ENCODE data around the gene DOCK8. TPM values are rescaled to one million over a fixed set of nuclear protein-coding genes. Genes with fewer than 3 reads are reported as not detected.
"Not testable (repeated sequence)": the region's sequence is repeated elsewhere in the genome, so short reads cannot be mapped to it uniquely, and the experiment has no call there.

DOCK8 gene
- total RNA-seq, 2 experiments from 2014 or later = 163 to 166 TPM

GRCh38 chr9:405341-405740 is 190.7 kb downstream of the DOCK8 start:
- Mint-ChIP-seq H3K4me1 (ENCODE audit: low read depth) (no peaks in the 10 kb centered on the region), H3K27ac (no peak overlapping the region), H3K4me3 (no peak overlapping the region), H3K9me3 (peaks cover 3% of the 10 kb centered on the region), H3K27me3 (no peaks in the 10 kb centered on the region), H3K36me3 (ENCODE audit: low read depth) (peaks cover 80% of the 10 kb centered on the region)
- TF ChIP-seq, protein P1, sequence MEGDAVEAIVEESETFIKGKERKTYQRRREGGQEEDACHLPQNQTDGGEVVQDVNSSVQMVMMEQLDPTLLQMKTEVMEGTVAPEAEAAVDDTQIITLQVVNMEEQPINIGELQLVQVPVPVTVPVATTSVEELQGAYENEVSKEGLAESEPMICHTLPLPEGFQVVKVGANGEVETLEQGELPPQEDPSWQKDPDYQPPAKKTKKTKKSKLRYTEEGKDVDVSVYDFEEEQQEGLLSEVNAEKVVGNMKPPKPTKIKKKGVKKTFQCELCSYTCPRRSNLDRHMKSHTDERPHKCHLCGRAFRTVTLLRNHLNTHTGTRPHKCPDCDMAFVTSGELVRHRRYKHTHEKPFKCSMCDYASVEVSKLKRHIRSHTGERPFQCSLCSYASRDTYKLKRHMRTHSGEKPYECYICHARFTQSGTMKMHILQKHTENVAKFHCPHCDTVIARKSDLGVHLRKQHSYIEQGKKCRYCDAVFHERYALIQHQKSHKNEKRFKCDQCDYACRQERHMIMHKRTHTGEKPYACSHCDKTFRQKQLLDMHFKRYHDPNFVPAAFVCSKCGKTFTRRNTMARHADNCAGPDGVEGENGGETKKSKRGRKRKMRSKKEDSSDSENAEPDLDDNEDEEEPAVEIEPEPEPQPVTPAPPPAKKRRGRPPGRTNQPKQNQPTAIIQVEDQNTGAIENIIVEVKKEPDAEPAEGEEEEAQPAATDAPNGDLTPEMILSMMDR (IDR thresholded peaks at IDR 0.05) = no peak
- no peak for DNase-seq
- ATAC-seq = no peak
- ChIA-PET CTCF (interaction anchor here (1.3 to 2.1 kb wide), 3 partner anchors 19 to 99 kb away, joined by 3 to 6 read pairs (median 3); no protein-coding TSS in a partner anchor), POLR2A (interaction anchor here (0.9 kb wide), 1 partner anchor 9 kb away, joined by 3 read pairs; no protein-coding TSS in a partner anchor)
- intact Hi-C loops (cut with micrococcal nuclease) = no loop called here

GRCh38 chr9:406886-407654 is 192.4 kb downstream of the DOCK8 start:
- intact Hi-C loops (cut with micrococcal nuclease) = no loop called here
- peaks cover 3% of the 10 kb centered on the region for H3K9me3 Mint-ChIP-seq
- H3K27ac Mint-ChIP-seq = no peak overlapping the region
- peaks cover 75% of the 10 kb centered on the region for H3K36me3 Mint-ChIP-seq (ENCODE audit: low read depth)
- no peak overlapping the region for H3K4me3 Mint-ChIP-seq
- CTCF ChIA-PET = interaction anchor here (1.3 kb wide), 1 partner anchor 101 kb away, joined by 3 read pairs; no protein-coding TSS in a partner anchor
- no peak for ATAC-seq
- DNase-seq = no peak
- H3K4me1 Mint-ChIP-seq (ENCODE audit: low read depth) = no peaks in the 10 kb centered on the region
- POLR2A ChIA-PET = no interaction called here
- TF ChIP-seq, protein P1 (IDR thresholded peaks at IDR 0.05) = no peak
- no peaks in the 10 kb centered on the region for H3K27me3 Mint-ChIP-seq

DNA sequence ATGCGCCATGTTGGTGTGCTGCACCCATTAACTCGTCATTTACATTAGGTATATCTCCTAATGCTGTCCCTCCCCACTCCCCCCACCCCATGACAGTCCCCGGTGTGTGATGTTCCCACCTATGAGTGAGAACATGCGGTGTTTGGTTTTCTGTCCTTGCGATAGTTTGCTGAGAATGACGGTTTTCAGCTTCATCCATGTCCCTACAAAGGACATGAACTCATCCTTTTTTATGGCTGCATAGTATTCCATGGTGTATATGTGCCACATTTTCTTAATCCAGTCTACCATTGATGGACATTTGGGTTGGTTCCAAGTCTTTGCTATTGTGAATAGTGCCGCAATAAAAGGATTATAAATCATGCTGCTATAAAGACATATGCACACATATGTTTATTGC is 195.0 kb downstream of the DOCK8 start:
- CTCF ChIA-PET; H3K27ac Mint-ChIP-seq; H3K27me3 Mint-ChIP-seq; ATAC-seq; H3K4me1 Mint-ChIP-seq (ENCODE audit: low read depth); DNase-seq; intact Hi-C loops (cut with micrococcal nuclease); POLR2A ChIA-PET; H3K4me3 Mint-ChIP-seq; H3K9me3 Mint-ChIP-seq: not testable (repeated sequence)
- H3K36me3 Mint-ChIP-seq (ENCODE audit: low read depth) = peaks cover 63% of the 10 kb centered on the region

DNA sequence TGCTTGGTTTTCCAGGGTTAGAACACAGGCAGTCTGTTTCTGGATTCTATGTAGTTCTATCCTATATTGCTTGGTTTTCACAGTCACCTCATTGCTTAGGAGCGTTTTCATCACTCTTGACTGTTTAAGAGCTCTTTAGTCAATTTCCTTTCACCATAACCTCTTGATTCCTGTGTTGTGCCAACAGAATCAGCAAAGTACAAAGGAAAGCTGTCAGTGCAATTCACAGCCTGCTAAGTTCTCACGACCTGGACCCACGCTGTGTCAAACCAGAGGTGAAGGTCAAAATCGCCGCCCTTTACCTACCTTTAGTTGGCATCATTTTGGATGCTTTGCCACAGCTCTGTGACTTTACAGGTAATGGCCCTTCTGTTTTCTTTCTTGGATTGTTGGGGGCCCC is 199.9 kb downstream of the DOCK8 start:
- DNase-seq (no peak), ATAC-seq (no peak)
- H3K4me3 Mint-ChIP-seq = no peak overlapping the region
- no peaks in the 10 kb centered on the region for H3K9me3 Mint-ChIP-seq
- intact Hi-C loops (cut with micrococcal nuclease) = no loop called here
- POLR2A ChIA-PET = no interaction called here
- no peaks in the 10 kb centered on the region for H3K27me3 Mint-ChIP-seq
- H3K27ac Mint-ChIP-seq = no peak overlapping the region
- peaks cover 38% of the 10 kb centered on the region for H3K36me3 Mint-ChIP-seq (ENCODE audit: low read depth)
- TF ChIP-seq, protein P1 (IDR thresholded peaks at IDR 0.05) = no peak
- CTCF ChIA-PET = interaction anchor here (1.3 kb wide), 1 partner anchor 10 kb away, joined by 3 read pairs; no protein-coding TSS in a partner anchor
- H3K4me1 Mint-ChIP-seq (ENCODE audit: low read depth) = no peaks in the 10 kb centered on the region

- H3K36me3 Mint-ChIP-seq (ENCODE audit: low read depth) = peaks cover 39% of the 10 kb centered on the region
- CTCF ChIA-PET = no interaction called here
- intact Hi-C loops (cut with micrococcal nuclease) = no loop called here
Measured at GRCh38 chr9:419571-420171, 205.0 kb downstream of the DOCK8 start.

More at GRCh38 chr9:419571-420171, 205.0 kb downstream of the DOCK8 start:
- no peak for DNase-seq
- H3K27ac Mint-ChIP-seq = no peak overlapping the region
- no peak for ATAC-seq
- no peaks in the 10 kb centered on the region for H3K27me3 Mint-ChIP-seq
- POLR2A ChIA-PET = no interaction called here
- H3K4me1 Mint-ChIP-seq (ENCODE audit: low read depth) = no peaks in the 10 kb centered on the region
- TF ChIP-seq, protein P1 (IDR thresholded peaks at IDR 0.05) = no peak
- no peaks in the 10 kb centered on the region for H3K9me3 Mint-ChIP-seq
- no peak overlapping the region for H3K4me3 Mint-ChIP-seq
